ENCODE measurements around the gene RBM4. TPM values are rescaled to one million over a fixed set of nuclear protein-coding genes. Genes with fewer than 3 reads are reported as not detected.

RBM4 gene
- total and polyA plus RNA-seq, 2 of the 4 experiments (the other 2 are of a cell fraction): 165 to 198 TPM

- H3K9ac ChIP-seq (ENCODE audit: low read depth, low read length): no peak overlapping the region
- H2BK20ac ChIP-seq (ENCODE audit: low read depth, low read length): no peak overlapping the region
- no TSS peak for BruUV-seq (replicated peaks)
- ChIA-PET POLR2A (ENCODE audit: unreplicated experiment) (no interaction called here), CTCF (no interaction called here)
- intact Hi-C loops (cut with micrococcal nuclease) (no loop called here), in situ Hi-C loops (cut with MboI; ENCODE audit: low sequenced_read_pairs) (no loop called here), dilution Hi-C loops (cut with HindIII; ENCODE audit: low sequenced_read_pairs, unreplicated experiment) (no loop called here)
- H3K36me3 ChIP-seq (ENCODE audit: control insufficient read depth, insufficient read depth, low read length): peaks cover 67% of the 10 kb centered on the region
- H3K4me1 ChIP-seq (ENCODE audit: control insufficient read depth, insufficient read depth, low read length): peaks cover 2% of the 10 kb centered on the region; the same call in 1 of the 2 replicates
- H3K18ac ChIP-seq (ENCODE audit: low read depth, low read length): no peak overlapping the region
- H2AK5ac ChIP-seq (ENCODE audit: low read depth, low read length): no peak overlapping the region
- no peak overlapping the region for H3K4me2 ChIP-seq (ENCODE audit: low read depth, low read length)
- no peaks in the 10 kb centered on the region for H3K27me3 ChIP-seq (ENCODE audit: control insufficient read depth, insufficient read depth, low read length)
- 95% methylated on average over 8 of the region's 25 CpGs; no CpG with 5 or more reads in 1 of the 2 experiments for WGBS, 2 experiments (ENCODE audit: extremely low coverage in 2 of 2, insufficient read length in 1 of 2)
- no peak overlapping the region for H2AFZ ChIP-seq (replicated peaks; ENCODE audit: low read length, poor library complexity)
- no peak overlapping the region for H3K4ac ChIP-seq (ENCODE audit: low read depth, low read length)
- peaks cover 98% of the 10 kb centered on the region for H4K20me1 ChIP-seq (ENCODE audit: insufficient read depth, low read length)
- TF ChIP-seq MAZ (IDR thresholded peaks at IDR 0.05; ENCODE audit: borderline replicate concordance, low read depth, low read length): no peak
- TF ChIP-seq CHD1 (IDR thresholded peaks at IDR 0.05; ENCODE audit: low read depth, low read length): no peak
- no peak for TF ChIP-seq RAD21 (IDR thresholded peaks at IDR 0.05; ENCODE audit: low read length)
- TF ChIP-seq, protein P1, sequence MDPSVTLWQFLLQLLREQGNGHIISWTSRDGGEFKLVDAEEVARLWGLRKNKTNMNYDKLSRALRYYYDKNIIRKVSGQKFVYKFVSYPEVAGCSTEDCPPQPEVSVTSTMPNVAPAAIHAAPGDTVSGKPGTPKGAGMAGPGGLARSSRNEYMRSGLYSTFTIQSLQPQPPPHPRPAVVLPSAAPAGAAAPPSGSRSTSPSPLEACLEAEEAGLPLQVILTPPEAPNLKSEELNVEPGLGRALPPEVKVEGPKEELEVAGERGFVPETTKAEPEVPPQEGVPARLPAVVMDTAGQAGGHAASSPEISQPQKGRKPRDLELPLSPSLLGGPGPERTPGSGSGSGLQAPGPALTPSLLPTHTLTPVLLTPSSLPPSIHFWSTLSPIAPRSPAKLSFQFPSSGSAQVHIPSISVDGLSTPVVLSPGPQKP (IDR thresholded peaks at IDR 0.05; ENCODE audit: borderline replicate concordance, low read depth, low read length): no peak
- no peak for TF ChIP-seq POLR2A (IDR thresholded peaks at IDR 0.05; ENCODE audit: low read depth, low read length)
- no peak for TF ChIP-seq MXI1 (IDR thresholded peaks at IDR 0.05; ENCODE audit: borderline replicate concordance, low read depth, low read length)
- TF ChIP-seq SMC3 (IDR thresholded peaks at IDR 0.05; ENCODE audit: low read depth, low read length): no peak
- no peak for TF ChIP-seq MAFK (IDR thresholded peaks at IDR 0.05; ENCODE audit: low read depth, low read length)
- no peak for TF ChIP-seq NFE2L2 (IDR thresholded peaks at IDR 0.05; ENCODE audit: low read depth, low read length)
- TF ChIP-seq CEBPB (IDR thresholded peaks at IDR 0.05; ENCODE audit: low read depth, low read length): no peak
- TF ChIP-seq BHLHE40 (IDR thresholded peaks at IDR 0.05; ENCODE audit: low read depth, low read length): no peak
- no peak for TF ChIP-seq FOS (IDR thresholded peaks at IDR 0.05; ENCODE audit: low read depth, low read length)
- no peaks in the 10 kb centered on the region for H3K9me3 ChIP-seq (ENCODE audit: control insufficient read depth, insufficient read depth, low read length)
- H3K9me1 ChIP-seq (ENCODE audit: insufficient read depth, low read length): peaks cover 35% of the 10 kb centered on the region
- no peak overlapping the region for H4K91ac ChIP-seq (ENCODE audit: insufficient read depth, low read depth, low read length)
- no peak overlapping the region for H2BK120ac ChIP-seq (ENCODE audit: low read depth, low read length)
- no peak overlapping the region for H4K5ac ChIP-seq (ENCODE audit: low read depth, low read length)
- H3K79me1 ChIP-seq (ENCODE audit: low read depth in 1 of 2, low read length in 2 of 2): peaks cover 28 to 78% of the 10 kb centered on the region in 2 experiments; a peak in 3 of 4 replicates
- H2AK9ac ChIP-seq (replicated peaks; ENCODE audit: low read depth, low read length, poor library complexity): no peak overlapping the region
- no peak overlapping the region for H2BK5ac ChIP-seq (ENCODE audit: low read depth, low read length, poor library complexity, severe bottlenecking)
- DNase-seq (no peak), ATAC-seq (ENCODE audit: low read depth) (no peak)
- no peak overlapping the region for H3K56ac ChIP-seq (ENCODE audit: extremely low read depth, insufficient read depth, low read length)
- no peak overlapping the region for H3K14ac ChIP-seq (replicated peaks; ENCODE audit: low read depth, low read length)
- H3K23ac ChIP-seq (ENCODE audit: low read depth, low read length): no peak overlapping the region
- no peak overlapping the region for H3K27ac ChIP-seq (ENCODE audit: insufficient read depth, low read length)
- no peak overlapping the region for H2BK15ac ChIP-seq (ENCODE audit: low read depth, low read length)
- no peak overlapping the region for H4K8ac ChIP-seq (ENCODE audit: low read depth in 2 of 2, low read length in 2 of 2)
- no peak overlapping the region for H3K4me3 ChIP-seq (ENCODE audit: insufficient read depth, low read depth, low read length)
Measured at GRCh38 chr11:66626382-66626781, 12.1 kb upstream of the RBM4 start.
